SK-N-SH (cell line): ENCODE data around the gene SLC16A11.

Experiments
- CTCF ChIP-seq: fragments of 200-600 bp; sonication (generic); IDR thresholded peaks from 2 replicates; pipeline ENCODE4 v1.6.1; 2017; ENCODE audit warnings: antibody characterized with exemption, mild to moderate bottlenecking, moderate library complexity
- ELF1 ChIP-seq: IDR thresholded peaks from 2 replicates; pipeline ENCODE4 v1.4.0; 2012
- FOXM1 ChIP-seq: IDR thresholded peaks from 2 replicates; pipeline ENCODE4 v1.4.0; 2012; ENCODE audit warnings: low read depth, mild to moderate bottlenecking
- GABPA ChIP-seq: IDR thresholded peaks from 2 replicates; pipeline ENCODE4 v1.4.0; 2012; ENCODE audit warnings: low read depth, mild to moderate bottlenecking
- JUND ChIP-seq: IDR thresholded peaks from 2 replicates; pipeline ENCODE4 v1.4.0; 2012
- POLR2AphosphoS5 ChIP-seq: IDR thresholded peaks from 2 replicates; pipeline ENCODE4 v1.6.1; 2012; ENCODE audit warnings: low read depth, low read length
- RAD21 ChIP-seq: IDR thresholded peaks from 2 replicates; pipeline ENCODE4 v1.6.1; 2012; ENCODE audit warnings: mild to moderate bottlenecking, low read length
- RFX5 ChIP-seq: IDR thresholded peaks from 2 replicates; pipeline ENCODE4 v1.6.1; 2012; ENCODE audit warnings: mild to moderate bottlenecking, improper control_type of control experiment, low read length
- SMC3 ChIP-seq: IDR thresholded peaks from 2 replicates; pipeline ENCODE4 v1.6.1; 2012; ENCODE audit warnings: low read depth, low read length, improper control_type of control experiment
- TAF1 ChIP-seq: IDR thresholded peaks from 2 replicates; pipeline ENCODE4 v1.6.1; 2012; ENCODE audit warnings: low read depth, mild to moderate bottlenecking, low read length, moderate library complexity, borderline replicate concordance
- USF1 ChIP-seq: IDR thresholded peaks from 2 replicates; pipeline ENCODE4 v1.4.0; 2012; ENCODE audit warnings: low read depth, borderline replicate concordance

GRCh38 chr17:7081341-7082062 lies 37.6 kb upstream of the SLC16A11 start:
- TF ChIP-seq POLR2AphosphoS5 (no peak), TAF1 (no peak), SMC3 (no peak), RFX5 (no peak), CTCF (no peak), RAD21 (no peak), USF1 (no peak), ELF1 (no peak), FOXM1 (no peak), JUND (no peak), GABPA (no peak)
